ENCODE results near the gene HGD.

HGD gene

DNA sequence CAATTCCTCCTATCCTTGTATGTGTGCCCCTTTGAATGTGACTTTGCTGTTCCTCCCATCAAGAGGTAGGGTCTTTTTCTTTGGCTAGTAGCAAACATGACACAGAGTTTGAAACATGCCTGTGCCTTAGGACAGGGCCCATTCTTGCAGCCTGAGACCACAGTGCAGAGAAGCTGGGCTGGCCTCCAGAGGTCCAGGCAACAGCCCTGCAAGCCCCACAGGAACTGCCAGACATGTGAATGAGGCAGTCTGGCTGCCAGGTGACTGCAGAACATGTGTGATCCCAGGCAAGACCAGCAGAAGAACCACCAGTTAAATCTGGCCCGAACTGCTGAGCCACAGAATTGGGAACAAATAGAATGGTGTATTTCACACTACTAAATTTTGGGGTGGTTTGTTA, 1.2 kb upstream of the HGD start:
- Histone ChIP-seq H3K9me2 (replicated peaks; ENCODE audit: control insufficient read depth, low read length) (no peaks in the 10 kb centered on the region), H3F3A (ENCODE audit: control insufficient read depth, insufficient read depth) (no peaks in the 10 kb centered on the region), H3K36me3 (ENCODE audit: control insufficient read depth, low read length) (no peaks in the 10 kb centered on the region), H3K4me1 (ENCODE audit: control insufficient read depth, low read length) (peaks cover 5% of the 10 kb centered on the region), H3K4me3 (ENCODE audit: low read length) (no peak overlapping the region), H3K27me3 (ENCODE audit: control insufficient read depth, low read length) (no peaks in the 10 kb centered on the region), H3K79me2 (ENCODE audit: control insufficient read depth, low read length) (no peaks in the 10 kb centered on the region), H3K27ac (ENCODE audit: low read depth, low read length) (no peak overlapping the region), H4K20me1 (ENCODE audit: control insufficient read depth, insufficient read depth, low read depth, low read length) (no peaks in the 10 kb centered on the region), H3K4me2 (ENCODE audit: low read length) (no peak overlapping the region), H3K9me3 (ENCODE audit: control insufficient read depth, insufficient read depth, low read length) (peaks cover 1% of the 10 kb centered on the region; the same call in 1 of the 2 replicates)
- no peak for TF ChIP-seq EZH2phosphoT487 (IDR thresholded peaks at IDR 0.05; ENCODE audit: borderline replicate concordance, low read length)
- TF ChIP-seq, protein P1, sequence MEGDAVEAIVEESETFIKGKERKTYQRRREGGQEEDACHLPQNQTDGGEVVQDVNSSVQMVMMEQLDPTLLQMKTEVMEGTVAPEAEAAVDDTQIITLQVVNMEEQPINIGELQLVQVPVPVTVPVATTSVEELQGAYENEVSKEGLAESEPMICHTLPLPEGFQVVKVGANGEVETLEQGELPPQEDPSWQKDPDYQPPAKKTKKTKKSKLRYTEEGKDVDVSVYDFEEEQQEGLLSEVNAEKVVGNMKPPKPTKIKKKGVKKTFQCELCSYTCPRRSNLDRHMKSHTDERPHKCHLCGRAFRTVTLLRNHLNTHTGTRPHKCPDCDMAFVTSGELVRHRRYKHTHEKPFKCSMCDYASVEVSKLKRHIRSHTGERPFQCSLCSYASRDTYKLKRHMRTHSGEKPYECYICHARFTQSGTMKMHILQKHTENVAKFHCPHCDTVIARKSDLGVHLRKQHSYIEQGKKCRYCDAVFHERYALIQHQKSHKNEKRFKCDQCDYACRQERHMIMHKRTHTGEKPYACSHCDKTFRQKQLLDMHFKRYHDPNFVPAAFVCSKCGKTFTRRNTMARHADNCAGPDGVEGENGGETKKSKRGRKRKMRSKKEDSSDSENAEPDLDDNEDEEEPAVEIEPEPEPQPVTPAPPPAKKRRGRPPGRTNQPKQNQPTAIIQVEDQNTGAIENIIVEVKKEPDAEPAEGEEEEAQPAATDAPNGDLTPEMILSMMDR (IDR thresholded peaks at IDR 0.05; ENCODE audit: low read depth, low read length, poor library complexity, severe bottlenecking): no peak

GRCh38 chr3:120681506-120682038, 467 bp downstream of the HGD start:
- peaks cover 4% of the 10 kb centered on the region; the same call in 1 of the 2 replicates for H3K9me3 ChIP-seq (ENCODE audit: control insufficient read depth, insufficient read depth, low read length)
- no peaks in the 10 kb centered on the region for H3K27me3 ChIP-seq (ENCODE audit: control insufficient read depth, low read length)
- H3K79me2 ChIP-seq (ENCODE audit: control insufficient read depth, low read length): no peaks in the 10 kb centered on the region
- no peaks in the 10 kb centered on the region for H4K20me1 ChIP-seq (ENCODE audit: control insufficient read depth, insufficient read depth, low read depth, low read length)
- H3K36me3 ChIP-seq (ENCODE audit: control insufficient read depth, low read length): no peaks in the 10 kb centered on the region
- no peaks in the 10 kb centered on the region for H3K9me2 ChIP-seq (replicated peaks; ENCODE audit: control insufficient read depth, low read length)
- no peak overlapping the region for H3K4me3 ChIP-seq (ENCODE audit: low read length)
- no peaks in the 10 kb centered on the region for H3F3A ChIP-seq (ENCODE audit: control insufficient read depth, insufficient read depth)
- no peak overlapping the region for H3K27ac ChIP-seq (ENCODE audit: low read depth, low read length)
- no peak overlapping the region for H3K4me2 ChIP-seq (ENCODE audit: low read length)
- TF ChIP-seq, protein P1 (IDR thresholded peaks at IDR 0.05; ENCODE audit: low read depth, low read length, poor library complexity, severe bottlenecking): no peak
- no peak for TF ChIP-seq EZH2phosphoT487 (IDR thresholded peaks at IDR 0.05; ENCODE audit: borderline replicate concordance, low read length)
- no peaks in the 10 kb centered on the region for H3K4me1 ChIP-seq (ENCODE audit: control insufficient read depth, low read length)

GRCh38 chr3:120681018-120681417, 1.0 kb downstream of the HGD start:
- H3F3A ChIP-seq (ENCODE audit: control insufficient read depth, insufficient read depth): no peaks in the 10 kb centered on the region
- H3K9me3 ChIP-seq (ENCODE audit: control insufficient read depth, insufficient read depth, low read length): peaks cover 6% of the 10 kb centered on the region; the same call in 1 of the 2 replicates
- no peaks in the 10 kb centered on the region for H3K36me3 ChIP-seq (ENCODE audit: control insufficient read depth, low read length)
- no peaks in the 10 kb centered on the region for H3K9me2 ChIP-seq (replicated peaks; ENCODE audit: control insufficient read depth, low read length)
- H3K4me2 ChIP-seq (ENCODE audit: low read length): no peak overlapping the region
- H3K27me3 ChIP-seq (ENCODE audit: control insufficient read depth, low read length): no peaks in the 10 kb centered on the region
- TF ChIP-seq, protein P1 (IDR thresholded peaks at IDR 0.05; ENCODE audit: low read depth, low read length, poor library complexity, severe bottlenecking): no peak
- no peak for TF ChIP-seq EZH2phosphoT487 (IDR thresholded peaks at IDR 0.05; ENCODE audit: borderline replicate concordance, low read length)
- no peaks in the 10 kb centered on the region for H4K20me1 ChIP-seq (ENCODE audit: control insufficient read depth, insufficient read depth, low read depth, low read length)
- H3K4me3 ChIP-seq (ENCODE audit: low read length): no peak overlapping the region
- H3K79me2 ChIP-seq (ENCODE audit: control insufficient read depth, low read length): no peaks in the 10 kb centered on the region
- no peak overlapping the region for H3K27ac ChIP-seq (ENCODE audit: low read depth, low read length)
- no peaks in the 10 kb centered on the region for H3K4me1 ChIP-seq (ENCODE audit: control insufficient read depth, low read length)

Data from DOHH2 (cell line).